Measurements from ENCODE around the gene MYL6.

- TF ChIP-seq EZH2 (IDR thresholded peaks at IDR 0.05) (no peak), POLR2AphosphoS5 (IDR thresholded peaks at IDR 0.05; ENCODE audit: low read depth, low read length) (peak; percentile 25; the same call in 1 of the 2 replicates), CTCF (IDR thresholded peaks at IDR 0.05 in 2 of 3, conservative IDR thresholded peaks at IDR 0.05 in 1 of 3; ENCODE audit: borderline replicate concordance in 1 of 3, insufficient read depth in 1 of 3, low read depth in 2 of 3, low read length in 2 of 3) (no peak), REST (IDR thresholded peaks at IDR 0.05; ENCODE audit: low read depth) (no peak), SP1 (IDR thresholded peaks at IDR 0.05; ENCODE audit: low read depth) (no peak), RAD21 (IDR thresholded peaks at IDR 0.05; ENCODE audit: low read depth) (no peak), ZNF274 (IDR thresholded peaks at IDR 0.05; ENCODE audit: low read depth, low read length) (no peak), YY1 (IDR thresholded peaks at IDR 0.05; ENCODE audit: extremely low read depth, insufficient replicate concordance, low read depth, low read length) (no peak)
- TF ChIP-seq, protein P1, sequence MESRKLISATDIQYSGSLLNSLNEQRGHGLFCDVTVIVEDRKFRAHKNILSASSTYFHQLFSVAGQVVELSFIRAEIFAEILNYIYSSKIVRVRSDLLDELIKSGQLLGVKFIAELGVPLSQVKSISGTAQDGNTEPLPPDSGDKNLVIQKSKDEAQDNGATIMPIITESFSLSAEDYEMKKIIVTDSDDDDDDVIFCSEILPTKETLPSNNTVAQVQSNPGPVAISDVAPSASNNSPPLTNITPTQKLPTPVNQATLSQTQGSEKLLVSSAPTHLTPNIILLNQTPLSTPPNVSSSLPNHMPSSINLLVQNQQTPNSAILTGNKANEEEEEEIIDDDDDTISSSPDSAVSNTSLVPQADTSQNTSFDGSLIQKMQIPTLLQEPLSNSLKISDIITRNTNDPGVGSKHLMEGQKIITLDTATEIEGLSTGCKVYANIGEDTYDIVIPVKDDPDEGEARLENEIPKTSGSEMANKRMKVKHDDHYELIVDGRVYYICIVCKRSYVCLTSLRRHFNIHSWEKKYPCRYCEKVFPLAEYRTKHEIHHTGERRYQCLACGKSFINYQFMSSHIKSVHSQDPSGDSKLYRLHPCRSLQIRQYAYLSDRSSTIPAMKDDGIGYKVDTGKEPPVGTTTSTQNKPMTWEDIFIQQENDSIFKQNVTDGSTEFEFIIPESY (IDR thresholded peaks at IDR 0.05; ENCODE audit: extremely low read depth, insufficient replicate concordance, low read length) = no peak
Observed at GRCh38 chr12:56162468-56163290, 4.5 kb downstream of the MYL6 start.

All from HCT116 (cell line).